ENCODE measurements around the gene REXO5. TPM values are rescaled to one million over a fixed set of nuclear protein-coding genes. Genes with fewer than 3 reads are reported as not detected.

REXO5 gene
- total RNA-seq, 1 experiment from 2014 or later: 6.7 TPM

DNA sequence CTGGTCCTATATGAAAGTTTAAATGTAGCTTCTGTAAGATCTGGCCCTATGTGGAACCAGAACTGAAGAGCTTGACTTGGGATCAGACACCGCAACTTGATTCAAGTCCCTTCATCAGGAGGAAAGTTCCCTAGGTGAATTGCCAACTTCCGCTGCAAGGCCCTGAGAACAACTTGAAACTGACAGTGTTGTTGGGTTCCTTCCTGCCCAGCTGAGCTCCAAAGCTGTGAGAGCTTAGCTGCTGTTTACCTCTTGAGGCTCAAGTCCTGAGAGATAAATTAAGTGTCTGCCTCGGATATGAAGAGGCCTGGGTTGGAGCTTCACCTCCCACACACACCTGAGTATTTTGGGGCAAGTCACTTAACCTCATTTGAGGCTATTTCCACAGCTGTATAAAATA lies 44.7 kb downstream of the REXO5 start:
- Histone ChIP-seq H3K56ac (ENCODE audit: insufficient read length, low read depth, low read length) (no peak overlapping the region), H3T11ph (ENCODE audit: low read length) (no peak overlapping the region), H3K27me3 (ENCODE audit: insufficient read depth, low read length) (no peaks in the 10 kb centered on the region; the same call in 1 of the 2 replicates), H2AK5ac (ENCODE audit: insufficient read length, low read length) (no peak overlapping the region), H4K8ac (replicated peaks; ENCODE audit: insufficient read length, low read depth, low read length) (no peak overlapping the region), H2BK12ac (ENCODE audit: insufficient read length, low read depth, low read length) (no peak overlapping the region), H3K14ac (ENCODE audit: insufficient read depth, low read length) (no peak overlapping the region), H3K79me1 (ENCODE audit: insufficient read depth, low read depth, low read length, poor library complexity, severe bottlenecking) (no peaks in the 10 kb centered on the region), H2BK5ac (ENCODE audit: insufficient read length, low read length) (no peak overlapping the region), H3K4me2 (ENCODE audit: insufficient read depth, insufficient read length, low read length) (no peak overlapping the region), H2BK20ac (ENCODE audit: low read depth, low read length, poor library complexity, severe bottlenecking) (no peak overlapping the region), H4K20me1 (ENCODE audit: control insufficient read depth, insufficient read depth, insufficient read length) (no peaks in the 10 kb centered on the region), H3K4ac (ENCODE audit: low read depth, low read length) (no peak overlapping the region), H4K91ac (ENCODE audit: insufficient read length, low read depth, low read length) (no peak overlapping the region), H3K9me3 (ENCODE audit: control insufficient read depth, low read depth, low read length) (no peaks in the 10 kb centered on the region), H2AFZ (ENCODE audit: low read length) (no peak overlapping the region), H2BK120ac (ENCODE audit: low read depth, low read length, poor library complexity, severe bottlenecking) (no peak overlapping the region), H3K23me2 (ENCODE audit: insufficient read length, low read depth, low read length, poor library complexity, severe bottlenecking) (no peaks in the 10 kb centered on the region), H3K4me1 (ENCODE audit: insufficient read depth, low read length) (no peaks in the 10 kb centered on the region; the same call in 1 of the 2 replicates), H2BK15ac (ENCODE audit: low read depth, low read length) (no peak overlapping the region), H3K79me2 (ENCODE audit: insufficient read depth, low read length) (no peaks in the 10 kb centered on the region), H3K27ac (ENCODE audit: insufficient read length, low read depth, low read length) (no peak overlapping the region), H4K5ac (ENCODE audit: insufficient read length, low read depth, low read length) (no peak overlapping the region), H3K9ac (ENCODE audit: extremely low read depth, insufficient read length, low read length) (no peak overlapping the region), H3K18ac (ENCODE audit: insufficient read length, low read depth, low read length) (no peak overlapping the region), H3K23ac (ENCODE audit: insufficient read length, low read depth, low read length) (no peak overlapping the region)
- no peaks in the 10 kb centered on the region for H3K9me3 Mint-ChIP-seq
- no CpG with 5 or more reads among the region's 3 CpGs for WGBS (ENCODE audit: extremely low coverage, insufficient read length, low lambda C conversion rate)
- H3K4me1 Mint-ChIP-seq: peaks cover 2% of the 10 kb centered on the region in 2 experiments; a peak in 3 of 4 replicates
- TF ChIP-seq, protein P1, sequence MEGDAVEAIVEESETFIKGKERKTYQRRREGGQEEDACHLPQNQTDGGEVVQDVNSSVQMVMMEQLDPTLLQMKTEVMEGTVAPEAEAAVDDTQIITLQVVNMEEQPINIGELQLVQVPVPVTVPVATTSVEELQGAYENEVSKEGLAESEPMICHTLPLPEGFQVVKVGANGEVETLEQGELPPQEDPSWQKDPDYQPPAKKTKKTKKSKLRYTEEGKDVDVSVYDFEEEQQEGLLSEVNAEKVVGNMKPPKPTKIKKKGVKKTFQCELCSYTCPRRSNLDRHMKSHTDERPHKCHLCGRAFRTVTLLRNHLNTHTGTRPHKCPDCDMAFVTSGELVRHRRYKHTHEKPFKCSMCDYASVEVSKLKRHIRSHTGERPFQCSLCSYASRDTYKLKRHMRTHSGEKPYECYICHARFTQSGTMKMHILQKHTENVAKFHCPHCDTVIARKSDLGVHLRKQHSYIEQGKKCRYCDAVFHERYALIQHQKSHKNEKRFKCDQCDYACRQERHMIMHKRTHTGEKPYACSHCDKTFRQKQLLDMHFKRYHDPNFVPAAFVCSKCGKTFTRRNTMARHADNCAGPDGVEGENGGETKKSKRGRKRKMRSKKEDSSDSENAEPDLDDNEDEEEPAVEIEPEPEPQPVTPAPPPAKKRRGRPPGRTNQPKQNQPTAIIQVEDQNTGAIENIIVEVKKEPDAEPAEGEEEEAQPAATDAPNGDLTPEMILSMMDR (conservative IDR thresholded peaks at IDR 0.05): no peak
- no peak overlapping the region for H3K27ac Mint-ChIP-seq
- no peak overlapping the region for H3K4me3 Mint-ChIP-seq
- DNase-seq: no peak
- H3K27me3 Mint-ChIP-seq (ENCODE audit: low read depth): no peaks in the 10 kb centered on the region
- peaks cover 0 to 19% (median 5%) of the 10 kb centered on the region in 3 experiments; a peak in 3 of 7 replicates for H3K36me3 Mint-ChIP-seq (ENCODE audit: insufficient read depth in 1 of 3, low read depth in 3 of 3)

Data from H9 (cell line).